Cerebellar nuclear complex (tissue), 1 donor: ENCODE results near the gene MAP3K7.
"Not testable (repeated sequence)": the region's sequence is repeated elsewhere in the genome, so short reads cannot be mapped to it uniquely, and the experiment has no call there.

Experiments
- DNase-seq, 2 experiments: peaks; one replicate each; lab custom pipeline; 2025; lab: John Stamatoyannopoulos, UW

Gene MAP3K7

GRCh38 chr6:90578894-90579549, 7.8 kb downstream of the MAP3K7 start:
- DNase-seq, result no peak

GRCh38 chr6:90575267-90575666, 11.6 kb downstream of the MAP3K7 start:
- DNase-seq, result no peak

- DNase-seq, result no peak
Observed at GRCh38 chr6:90574610-90575009, 12.3 kb downstream of the MAP3K7 start.

GRCh38 chr6:90573624-90574023, 13.2 kb downstream of the MAP3K7 start:
- DNase-seq, result no peak

GRCh38 chr6:90572856-90573255, 14.0 kb downstream of the MAP3K7 start:
- DNase-seq, result no peak

GRCh38 chr6:90569223-90569622, 17.6 kb downstream of the MAP3K7 start:
- DNase-seq, result no peak

- not testable (repeated sequence) for DNase-seq
Observed at GRCh38 chr6:90567682-90568081, 19.2 kb downstream of the MAP3K7 start.

- DNase-seq, result not testable (repeated sequence)
Observed at GRCh38 chr6:90562341-90562740, 24.5 kb downstream of the MAP3K7 start.

GRCh38 chr6:90559931-90560330, 26.9 kb downstream of the MAP3K7 start:
- no peak for DNase-seq

GRCh38 chr6:90557006-90557405, 29.9 kb downstream of the MAP3K7 start:
- DNase-seq, result no peak

- no peak for DNase-seq
Observed at GRCh38 chr6:90547991-90548390, 38.9 kb downstream of the MAP3K7 start.

GRCh38 chr6:90547079-90547478, 39.8 kb downstream of the MAP3K7 start:
- DNase-seq, result no peak

- DNase-seq, result no peak
Observed at GRCh38 chr6:90545448-90545847, 41.4 kb downstream of the MAP3K7 start.

GRCh38 chr6:90544741-90545140, 42.1 kb downstream of the MAP3K7 start:
- no peak for DNase-seq

GRCh38 chr6:90544081-90544480, 42.8 kb downstream of the MAP3K7 start:
- no peak for DNase-seq

GRCh38 chr6:90541221-90541620, 45.7 kb downstream of the MAP3K7 start:
- no peak for DNase-seq

GRCh38 chr6:90538278-90539046, 48.4 kb downstream of the MAP3K7 start:
- no peak for DNase-seq

- no peak for DNase-seq
Observed at GRCh38 chr6:90537723-90538258, 49.1 kb downstream of the MAP3K7 start.

- DNase-seq, result no peak
Observed at GRCh38 chr6:90537027-90537426, 49.8 kb downstream of the MAP3K7 start.

- no peak for DNase-seq
Observed at GRCh38 chr6:90536520-90536919, 50.4 kb downstream of the MAP3K7 start.

- no peak for DNase-seq
Observed at GRCh38 chr6:90534337-90535025, 52.4 kb downstream of the MAP3K7 start.

GRCh38 chr6:90533615-90534336, 53.1 kb downstream of the MAP3K7 start:
- DNase-seq, result no peak
